ENCODE results near the gene ZNF391.

The ZNF391 gene

GRCh38 chr6:27388293-27389197 is at the start of gene ZNF391:
Gene ZNF391 (plus strand): TSS chr6:27388759. CDS start chr6:27400371, 11,612 bp downstream.
- CTCF ChIA-PET = interaction anchor here (1.0 kb wide), 1 partner anchor 130 kb away, joined by 3 read pairs; no protein-coding TSS in a partner anchor
- TF ChIP-seq CTCF (IDR thresholded peaks at IDR 0.05; ENCODE audit: control extremely low read depth, extremely low read depth, low read depth, missing control alignments) = no peak
- peak; percentile 84 for DNase-seq (ENCODE audit: extremely low spot score)
- POLR2A ChIA-PET = no interaction called here

DNA sequence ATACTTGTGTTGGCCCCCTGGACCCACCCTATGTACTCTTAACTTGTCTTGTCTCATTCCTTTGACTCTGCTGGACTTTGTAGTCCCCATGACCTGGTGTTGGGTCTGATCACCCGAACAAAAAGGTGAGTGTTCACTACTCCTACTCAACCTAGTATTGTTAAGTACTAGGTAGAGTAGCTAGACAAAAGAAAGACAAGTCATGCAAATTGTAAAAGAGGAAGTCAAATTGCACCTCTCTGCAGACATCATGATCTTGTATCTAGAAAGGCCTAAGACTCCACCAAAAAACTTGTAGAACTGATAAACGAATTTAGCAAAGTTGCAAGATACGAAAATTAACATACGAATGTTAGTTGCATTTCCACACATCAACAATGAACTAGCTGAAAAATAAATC is 35.7 kb upstream of the ZNF391 start:
- DNase-seq (ENCODE audit: extremely low spot score) = no peak
- CTCF ChIA-PET = no interaction called here
- TF ChIP-seq CTCF (IDR thresholded peaks at IDR 0.05; ENCODE audit: control extremely low read depth, extremely low read depth, low read depth, missing control alignments) = no peak
- POLR2A ChIA-PET = no interaction called here

DNA sequence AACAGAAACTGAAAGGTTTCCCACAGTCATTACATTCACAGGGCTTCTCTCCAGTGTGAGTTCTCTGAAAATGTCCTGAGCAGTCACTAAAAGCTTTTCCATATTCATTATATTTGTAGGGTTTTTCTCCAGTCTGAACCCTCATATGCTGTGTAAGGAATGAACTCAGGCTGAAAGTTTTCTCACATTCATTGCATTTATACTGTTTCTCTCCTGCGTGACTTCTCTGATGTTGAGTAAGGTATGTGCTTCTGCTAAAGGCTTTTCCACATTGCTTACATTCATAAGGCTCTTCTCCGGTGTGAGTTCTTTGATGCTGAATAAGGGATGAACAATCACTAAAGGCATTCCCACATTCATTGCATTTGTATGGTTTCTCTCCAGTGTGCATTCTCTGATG is 29.8 kb upstream of the ZNF391 start:
- TF ChIP-seq CTCF (IDR thresholded peaks at IDR 0.05; ENCODE audit: control extremely low read depth, extremely low read depth, low read depth, missing control alignments) = no peak
- DNase-seq (ENCODE audit: extremely low spot score) = no peak
- ChIA-PET CTCF (no interaction called here), POLR2A (no interaction called here)

DNA sequence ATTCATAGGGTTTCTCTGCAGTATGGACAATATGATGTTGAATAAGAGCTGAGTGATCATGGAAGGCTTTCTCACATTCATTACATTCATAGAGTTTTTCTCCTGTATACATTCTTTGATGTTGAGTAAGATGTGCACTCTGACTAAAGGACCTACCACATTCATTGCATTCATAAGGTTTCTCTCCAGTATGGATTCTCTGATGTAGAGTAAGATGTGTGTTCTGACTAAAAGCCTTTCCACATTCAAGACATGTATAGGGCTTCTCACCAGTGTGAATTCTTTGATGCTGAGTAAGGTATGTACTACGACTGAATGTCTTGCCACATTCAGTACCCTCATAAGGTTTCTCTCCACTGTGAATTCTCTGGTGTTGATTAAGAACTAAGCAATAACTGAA is 29.3 kb upstream of the ZNF391 start:
- ChIA-PET POLR2A (no interaction called here), CTCF (no interaction called here)
- no peak for DNase-seq (ENCODE audit: extremely low spot score)
- no peak for TF ChIP-seq CTCF (IDR thresholded peaks at IDR 0.05; ENCODE audit: control extremely low read depth, extremely low read depth, low read depth, missing control alignments)

- DNase-seq (ENCODE audit: extremely low spot score) = no peak
- no peak for TF ChIP-seq CTCF (IDR thresholded peaks at IDR 0.05; ENCODE audit: control extremely low read depth, extremely low read depth, low read depth, missing control alignments)
- CTCF ChIA-PET = no interaction called here
- POLR2A ChIA-PET = no interaction called here
Observed at GRCh38 chr6:27368202-27368601, 20.4 kb upstream of the ZNF391 start.

DNA sequence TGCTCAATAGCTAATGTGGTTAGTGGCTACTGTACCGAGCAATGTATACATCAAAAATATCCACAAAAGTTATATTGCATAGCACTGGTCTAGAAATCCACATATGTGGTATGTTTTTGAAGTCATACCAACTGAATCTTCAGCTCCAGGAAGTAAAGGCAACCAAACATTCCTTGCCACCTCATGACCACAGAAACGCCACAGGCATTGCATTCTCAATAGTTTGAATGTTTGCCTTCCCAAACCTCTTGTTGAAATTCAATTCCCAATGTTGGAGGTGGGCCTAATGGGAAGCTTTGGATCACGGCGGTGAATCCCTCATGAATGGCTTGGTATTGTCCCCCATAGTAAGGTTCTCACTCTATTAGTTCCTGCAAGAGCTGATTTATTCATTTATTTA is 18.2 kb upstream of the ZNF391 start:
- ChIA-PET POLR2A (no interaction called here), CTCF (interaction anchor here (1.1 kb wide), 1 partner anchor 14 kb away, joined by 3 read pairs; no protein-coding TSS in a partner anchor)
- TF ChIP-seq CTCF (IDR thresholded peaks at IDR 0.05; ENCODE audit: control extremely low read depth, extremely low read depth, low read depth, missing control alignments) = no peak
- no peak for DNase-seq (ENCODE audit: extremely low spot score)

All from GM10248 (cell line).